HEK293 (cell line): ENCODE results near the gene PROX1.

ENCODE experiments used
- AEBP2 ChIP-seq: fragments of 450-650 bp; formaldehyde crosslinking; IDR thresholded peaks from 2 replicates; pipeline ENCODE4 v1.5.1; 2016; ENCODE audit warnings: missing biosample characterization, missing genetic modification characterization, borderline replicate concordance
- ATF2 ChIP-seq: fragments of 450-650 bp; formaldehyde crosslinking; IDR thresholded peaks from 2 replicates; pipeline ENCODE4 v1.5.1; 2016; ENCODE audit warnings: missing biosample characterization, missing genetic modification characterization, low read depth
- FEZF1 ChIP-seq: fragments of 450-650 bp; formaldehyde crosslinking; IDR thresholded peaks from 2 replicates; pipeline ENCODE4 v1.5.1; 2016; ENCODE audit warnings: missing biosample characterization, missing genetic modification characterization
- GFI1B ChIP-seq: fragments of 450-650 bp; formaldehyde crosslinking; IDR thresholded peaks from 2 replicates; pipeline ENCODE4 v1.5.1; 2016; ENCODE audit warnings: missing biosample characterization, missing genetic modification characterization
- GLI2 ChIP-seq: fragments of 450-650 bp; formaldehyde crosslinking; IDR thresholded peaks from 2 replicates; pipeline ENCODE4; 2017; ENCODE audit warnings: missing biosample characterization, missing genetic modification characterization, low read depth, borderline replicate concordance
- IKZF3 ChIP-seq: fragments of 450-650 bp; IDR thresholded peaks from 2 replicates; pipeline ENCODE4 v1.5.0; 2018; ENCODE audit warnings: missing biosample characterization, mild to moderate bottlenecking, missing genetic modification characterization, moderate library complexity
- KLF8 ChIP-seq: fragments of 450-650 bp; formaldehyde crosslinking; IDR thresholded peaks from 2 replicates; pipeline ENCODE4 v1.5.1; 2016; ENCODE audit warnings: missing biosample characterization, missing genetic modification characterization
- SALL2 ChIP-seq: fragments of 450-650 bp; formaldehyde crosslinking; IDR thresholded peaks from 2 replicates; pipeline ENCODE4 v1.5.0; 2017; ENCODE audit warnings: missing biosample characterization, mild to moderate bottlenecking, missing genetic modification characterization, borderline replicate concordance
- TSHZ1 ChIP-seq: fragments of 450-650 bp; formaldehyde crosslinking; IDR thresholded peaks from 2 replicates; pipeline ENCODE4 v1.5.1; 2016; ENCODE audit warnings: missing biosample characterization, missing genetic modification characterization, borderline replicate concordance
- ZBTB7A ChIP-seq: fragments of 450-650 bp; formaldehyde crosslinking; IDR thresholded peaks from 2 replicates; pipeline ENCODE4 v1.5.1; 2016; ENCODE audit warnings: low read depth, missing biosample characterization, missing genetic modification characterization
- ZEB2 ChIP-seq: fragments of 450-650 bp; formaldehyde crosslinking; IDR thresholded peaks from 2 replicates; pipeline ENCODE4 v1.5.1; 2016; ENCODE audit warnings: missing biosample characterization, missing genetic modification characterization
- ZFP69B ChIP-seq: fragments of 450-650 bp; formaldehyde crosslinking; IDR thresholded peaks from 2 replicates; pipeline ENCODE4 v1.5.1; 2016; ENCODE audit warnings: missing biosample characterization, missing genetic modification characterization
- ZNF114 ChIP-seq: fragments of 450-650 bp; formaldehyde crosslinking; IDR thresholded peaks from 2 replicates; pipeline ENCODE4 v1.5.0; 2017; ENCODE audit warnings: missing biosample characterization, missing genetic modification characterization
- ZNF146 ChIP-seq: fragments of 450-650 bp; formaldehyde crosslinking; IDR thresholded peaks from 2 replicates; pipeline ENCODE4 v1.5.1; 2016; ENCODE audit warnings: missing biosample characterization, missing genetic modification characterization
- ZNF155 ChIP-seq: fragments of 450-650 bp; formaldehyde crosslinking; IDR thresholded peaks from 2 replicates; pipeline ENCODE4 v1.5.1; 2016; ENCODE audit warnings: missing biosample characterization, missing genetic modification characterization
- ZNF24 ChIP-seq: fragments of 450-650 bp; formaldehyde crosslinking; IDR thresholded peaks from 2 replicates; pipeline ENCODE4 v1.5.1; 2016; ENCODE audit warnings: missing biosample characterization, missing genetic modification characterization
- ZNF37A ChIP-seq: fragments of 450-650 bp; IDR thresholded peaks from 2 replicates; pipeline ENCODE4 v1.5.1; 2018; ENCODE audit warnings: missing biosample characterization, missing genetic modification characterization
- ZNF416 ChIP-seq: fragments of 450-650 bp; formaldehyde crosslinking; IDR thresholded peaks from 2 replicates; pipeline ENCODE4 v1.5.1; 2016; ENCODE audit warnings: missing biosample characterization, missing genetic modification characterization
- ZNF501 ChIP-seq: fragments of 450-650 bp; formaldehyde crosslinking; IDR thresholded peaks from 2 replicates; pipeline ENCODE4 v1.5.1; 2016; ENCODE audit warnings: missing biosample characterization, missing genetic modification characterization
- ZNF544 ChIP-seq: fragments of 450-650 bp; formaldehyde crosslinking; IDR thresholded peaks from 2 replicates; pipeline ENCODE4 v1.5.0; 2017; ENCODE audit warnings: missing biosample characterization, missing genetic modification characterization
- ZNF626 ChIP-seq: fragments of 450-650 bp; sonication (Bioruptor Pico); formaldehyde crosslinking; IDR thresholded peaks from 2 replicates; pipeline ENCODE4 v1.5.1; 2018; ENCODE audit warnings: missing biosample characterization, missing genetic modification characterization, inconsistent platforms
- ZNF654 ChIP-seq: fragments of 450-650 bp; formaldehyde crosslinking; IDR thresholded peaks from 2 replicates; pipeline ENCODE4 v1.5.1; 2016; ENCODE audit warnings: low read depth, missing biosample characterization, missing genetic modification characterization
- ZNF658 ChIP-seq: fragments of 450-650 bp; formaldehyde crosslinking; IDR thresholded peaks from 2 replicates; pipeline ENCODE4; 2016; ENCODE audit warnings: missing biosample characterization, missing genetic modification characterization
- ZNF692 ChIP-seq: fragments of 450-650 bp; formaldehyde crosslinking; IDR thresholded peaks from 2 replicates; pipeline ENCODE4 v1.5.1; 2016; ENCODE audit warnings: missing biosample characterization, missing genetic modification characterization
- ZNF747 ChIP-seq: fragments of 450-650 bp; formaldehyde crosslinking; IDR thresholded peaks from 2 replicates; pipeline ENCODE4 v1.5.1; 2016; ENCODE audit warnings: missing biosample characterization, missing genetic modification characterization
- TF ChIP-seq, protein P1 (sequence below): fragments of 450-650 bp; formaldehyde crosslinking; IDR thresholded peaks from 2 replicates; pipeline ENCODE4 v1.5.1; 2016; ENCODE audit warnings: missing biosample characterization, missing genetic modification characterization
- TF ChIP-seq, protein P2 (sequence below): fragments of 450-650 bp; formaldehyde crosslinking; IDR thresholded peaks from 2 replicates; pipeline ENCODE4 v1.5.1; 2016; ENCODE audit warnings: missing biosample characterization, missing genetic modification characterization

Gene PROX1

GRCh38 chr1:213989002-213989855 lies 1.5 kb downstream of the PROX1 start (continued):
- peak; percentile 37; the same call in 1 of the 2 replicates for TF ChIP-seq ZNF692
- 0 out of 2 replicates have a peak, but pooled peaks have one; percentile 70 for TF ChIP-seq ZBTB7A (tag by site-specific recombination)
- TF ChIP-seq ZNF501 (tag by site-specific recombination) = peak; percentile 36; the same call in 1 of the 2 replicates
- no peak for TF ChIP-seq GFI1B
- TF ChIP-seq IKZF3 (tag by site-specific recombination) = 0 out of 2 replicates have a peak, but pooled peaks have one; percentile 43
- TF ChIP-seq ZNF747 (tag by site-specific recombination) = no peak
- TF ChIP-seq ZNF24 (tag by site-specific recombination) = no peak
- TF ChIP-seq ZNF544 (tag by site-specific recombination) = no peak
- no peak for TF ChIP-seq AEBP2
- no peak for TF ChIP-seq FEZF1 (tag by site-specific recombination)
- TF ChIP-seq SALL2 (tag by site-specific recombination) = no peak
- no peak for TF ChIP-seq ZNF114 (tag by site-specific recombination)
- no peak for TF ChIP-seq ZNF658 (tag by site-specific recombination)
- no peak for TF ChIP-seq ZNF146 (tag by site-specific recombination)
- TF ChIP-seq ZFP69B (tag by site-specific recombination) = peak; percentile 14; the same call in 1 of the 2 replicates
- TF ChIP-seq, protein P1, sequence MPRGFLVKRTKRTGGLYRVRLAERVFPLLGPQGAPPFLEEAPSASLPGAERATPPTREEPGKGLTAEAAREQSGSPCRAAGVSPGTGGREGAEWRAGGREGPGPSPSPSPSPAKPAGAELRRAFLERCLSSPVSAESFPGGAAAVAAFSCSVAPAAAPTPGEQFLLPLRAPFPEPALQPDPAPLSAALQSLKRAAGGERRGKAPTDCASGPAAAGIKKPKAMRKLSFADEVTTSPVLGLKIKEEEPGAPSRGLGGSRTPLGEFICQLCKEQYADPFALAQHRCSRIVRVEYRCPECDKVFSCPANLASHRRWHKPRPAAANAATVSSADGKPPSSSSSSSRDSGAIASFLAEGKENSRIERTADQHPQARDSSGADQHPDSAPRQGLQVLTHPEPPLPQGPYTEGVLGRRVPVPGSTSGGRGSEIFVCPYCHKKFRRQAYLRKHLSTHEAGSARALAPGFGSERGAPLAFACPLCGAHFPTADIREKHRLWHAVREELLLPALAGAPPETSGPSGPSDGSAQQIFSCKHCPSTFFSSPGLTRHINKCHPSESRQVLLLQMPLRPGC (tag by site-specific recombination) = no peak
- TF ChIP-seq ATF2 (tag by site-specific recombination) = no peak
- no peak for TF ChIP-seq GLI2
- no peak for TF ChIP-seq TSHZ1 (tag by site-specific recombination)
- no peak for TF ChIP-seq ZNF416 (tag by site-specific recombination)
- TF ChIP-seq, protein P2, sequence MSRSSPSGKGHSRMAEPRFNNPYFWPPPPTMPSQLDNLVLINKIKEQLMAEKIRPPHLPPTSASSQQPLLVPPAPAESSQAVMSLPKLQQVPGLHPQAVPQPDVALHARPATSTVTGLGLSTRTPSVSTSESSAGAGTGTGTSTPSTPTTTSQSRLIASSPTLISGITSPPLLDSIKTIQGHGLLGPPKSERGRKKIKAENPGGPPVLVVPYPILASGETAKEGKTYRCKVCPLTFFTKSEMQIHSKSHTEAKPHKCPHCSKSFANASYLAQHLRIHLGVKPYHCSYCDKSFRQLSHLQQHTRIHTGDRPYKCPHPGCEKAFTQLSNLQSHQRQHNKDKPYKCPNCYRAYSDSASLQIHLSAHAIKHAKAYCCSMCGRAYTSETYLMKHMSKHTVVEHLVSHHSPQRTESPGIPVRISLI (tag by site-specific recombination) = no peak
- no peak for TF ChIP-seq ZNF37A
- TF ChIP-seq KLF8 = no peak
- no peak for TF ChIP-seq ZEB2 (tag by site-specific recombination)
- no peak for TF ChIP-seq ZNF155 (tag by site-specific recombination)
- TF ChIP-seq ZNF626 = no peak
- TF ChIP-seq ZNF654 = no peak
